GM12801 (cell line): ENCODE data around the gene FKBP1B.

Experiments used
- TF ChIP-seq, protein P1 (sequence below): IDR thresholded peaks from one replicate; pipeline ENCODE4 v1.5.1; 2011; ENCODE audit warnings: control low read depth; ENCODE audit not compliant: insufficient read length; ENCODE audit errors: extremely low read depth

The FKBP1B gene

DNA sequence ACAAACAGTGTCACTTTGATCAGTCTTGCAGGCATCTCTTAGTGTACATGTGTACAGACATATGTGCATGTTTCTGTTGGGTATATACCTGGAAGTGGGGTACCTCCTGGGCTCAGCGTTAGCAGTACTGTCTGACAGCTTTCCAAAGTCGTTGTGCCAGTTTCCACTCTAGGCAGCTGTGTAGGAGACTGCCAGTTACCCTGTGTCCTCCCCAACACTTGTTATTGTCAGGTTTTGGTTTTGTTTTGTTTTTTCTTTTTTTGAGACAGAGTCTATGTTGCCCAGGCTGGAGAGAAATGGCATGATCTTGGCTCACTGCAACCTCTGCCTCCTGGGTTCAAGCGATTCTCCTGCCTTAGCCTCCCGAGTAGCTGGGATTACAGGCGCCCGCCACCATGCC is 6.2 kb downstream of the FKBP1B start:
- TF ChIP-seq, protein P1, sequence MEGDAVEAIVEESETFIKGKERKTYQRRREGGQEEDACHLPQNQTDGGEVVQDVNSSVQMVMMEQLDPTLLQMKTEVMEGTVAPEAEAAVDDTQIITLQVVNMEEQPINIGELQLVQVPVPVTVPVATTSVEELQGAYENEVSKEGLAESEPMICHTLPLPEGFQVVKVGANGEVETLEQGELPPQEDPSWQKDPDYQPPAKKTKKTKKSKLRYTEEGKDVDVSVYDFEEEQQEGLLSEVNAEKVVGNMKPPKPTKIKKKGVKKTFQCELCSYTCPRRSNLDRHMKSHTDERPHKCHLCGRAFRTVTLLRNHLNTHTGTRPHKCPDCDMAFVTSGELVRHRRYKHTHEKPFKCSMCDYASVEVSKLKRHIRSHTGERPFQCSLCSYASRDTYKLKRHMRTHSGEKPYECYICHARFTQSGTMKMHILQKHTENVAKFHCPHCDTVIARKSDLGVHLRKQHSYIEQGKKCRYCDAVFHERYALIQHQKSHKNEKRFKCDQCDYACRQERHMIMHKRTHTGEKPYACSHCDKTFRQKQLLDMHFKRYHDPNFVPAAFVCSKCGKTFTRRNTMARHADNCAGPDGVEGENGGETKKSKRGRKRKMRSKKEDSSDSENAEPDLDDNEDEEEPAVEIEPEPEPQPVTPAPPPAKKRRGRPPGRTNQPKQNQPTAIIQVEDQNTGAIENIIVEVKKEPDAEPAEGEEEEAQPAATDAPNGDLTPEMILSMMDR = no peak

DNA sequence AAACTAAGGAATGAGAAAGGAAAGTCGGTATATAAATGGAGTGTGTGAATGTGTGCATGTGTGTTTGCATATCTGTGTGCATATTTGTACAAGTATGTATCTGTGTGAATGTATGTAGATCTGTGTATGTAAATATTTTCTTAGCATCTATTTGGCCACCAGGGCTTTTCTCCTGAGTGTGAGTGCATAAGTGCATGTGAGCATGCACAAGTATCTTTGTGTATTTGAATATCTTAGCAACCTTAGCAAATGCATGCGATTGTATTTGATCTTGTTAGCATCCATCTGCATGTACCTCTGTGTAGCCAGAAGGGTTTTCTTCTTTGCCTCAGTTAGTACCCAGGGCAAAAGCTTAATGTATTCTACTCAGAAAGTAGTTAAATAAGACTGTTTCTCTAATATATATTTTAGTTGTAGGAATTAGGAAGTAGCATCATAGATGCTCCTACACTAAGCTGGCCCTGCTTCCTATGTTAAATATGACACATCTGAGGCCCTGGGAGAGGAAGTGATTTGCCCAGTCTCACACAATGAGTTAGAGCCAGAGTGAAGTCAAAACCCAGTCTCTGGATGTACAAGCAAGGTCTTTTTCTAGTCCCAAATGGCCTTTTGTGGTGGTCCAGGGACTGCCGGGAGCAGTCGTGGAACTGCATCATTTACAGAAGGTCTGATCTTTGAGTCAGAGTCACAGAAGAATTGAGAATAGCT is 9.2 kb downstream of the FKBP1B start:
- TF ChIP-seq, protein P1 = no peak

DNA sequence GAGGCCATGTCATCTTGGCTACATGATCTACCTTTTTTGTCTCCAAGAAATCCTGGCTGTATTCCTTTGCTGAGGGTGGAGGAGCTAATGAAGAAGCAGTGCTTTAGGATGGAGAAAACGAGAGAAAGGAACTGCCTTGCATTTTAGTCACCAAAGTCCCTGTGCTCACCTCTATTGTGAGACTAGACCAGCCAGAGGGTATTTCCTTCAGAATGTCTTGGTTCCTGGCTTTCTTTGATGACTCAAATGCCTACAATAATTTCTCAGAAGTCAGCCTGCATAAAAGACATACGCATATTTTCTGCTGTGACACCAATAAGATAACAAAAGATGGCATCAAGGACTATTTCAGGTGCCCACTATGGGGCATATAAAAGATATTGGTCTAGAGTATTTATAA is 15.8 kb downstream of the FKBP1B start:
- TF ChIP-seq, protein P1 = no peak

DNA sequence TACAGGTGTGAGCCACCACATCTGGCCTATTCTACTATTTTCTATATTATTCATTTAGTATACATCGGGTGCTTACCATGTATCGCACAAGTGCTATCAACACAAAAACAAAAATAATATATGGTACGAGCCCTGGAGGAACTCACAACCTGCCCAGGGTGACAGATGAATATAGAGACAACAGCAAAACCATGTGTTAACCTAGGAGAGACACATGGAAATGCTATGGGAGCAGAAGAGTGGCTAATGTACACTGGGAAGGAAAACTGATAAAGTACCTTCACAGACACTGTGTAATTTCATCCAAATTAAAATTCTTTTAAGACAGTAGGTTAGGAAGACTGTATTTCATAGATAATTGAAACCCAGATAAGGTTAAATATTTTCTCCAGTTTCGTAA is 22.7 kb downstream of the FKBP1B start:
- TF ChIP-seq, protein P1 = no peak

DNA sequence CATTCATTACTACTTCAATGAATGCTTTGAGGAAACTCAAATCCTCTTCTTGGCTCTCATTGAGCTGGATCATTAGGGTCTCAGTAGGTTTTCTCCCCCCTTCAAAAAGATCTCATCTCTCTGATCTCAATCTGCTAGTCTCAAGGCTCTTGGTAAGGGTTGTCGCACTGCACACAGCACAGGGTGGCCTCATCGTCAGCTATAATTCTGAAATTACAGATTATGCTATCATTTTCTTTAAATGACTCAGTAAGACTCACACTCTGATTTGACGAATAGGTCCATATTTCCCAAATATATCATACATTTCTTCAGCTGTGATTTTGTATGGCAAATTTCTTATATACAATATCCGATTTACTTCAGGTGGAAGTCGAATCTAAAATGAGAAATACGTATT is 24.3 kb downstream of the FKBP1B start:
- TF ChIP-seq, protein P1 = no peak

DNA sequence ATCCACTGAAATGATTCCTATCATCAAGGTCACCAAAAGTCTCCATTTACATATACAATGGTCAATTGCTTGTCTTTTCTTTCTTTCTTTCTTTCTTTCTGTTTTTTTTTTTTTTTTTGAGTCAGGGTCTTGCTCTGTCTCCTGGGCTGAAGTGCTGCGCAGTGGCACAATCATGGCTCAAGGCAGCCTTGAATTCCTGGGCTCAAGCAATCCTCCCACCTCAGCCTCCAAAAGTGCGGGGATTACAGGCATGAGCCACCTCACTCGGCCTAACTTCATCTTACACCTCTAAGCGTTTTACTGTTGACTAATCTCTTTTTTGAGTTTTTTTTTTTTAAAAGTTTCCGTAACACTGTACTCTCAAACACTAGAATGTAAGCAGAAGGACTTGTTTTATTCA is 25.7 kb downstream of the FKBP1B start:
- TF ChIP-seq, protein P1 = no peak

DNA sequence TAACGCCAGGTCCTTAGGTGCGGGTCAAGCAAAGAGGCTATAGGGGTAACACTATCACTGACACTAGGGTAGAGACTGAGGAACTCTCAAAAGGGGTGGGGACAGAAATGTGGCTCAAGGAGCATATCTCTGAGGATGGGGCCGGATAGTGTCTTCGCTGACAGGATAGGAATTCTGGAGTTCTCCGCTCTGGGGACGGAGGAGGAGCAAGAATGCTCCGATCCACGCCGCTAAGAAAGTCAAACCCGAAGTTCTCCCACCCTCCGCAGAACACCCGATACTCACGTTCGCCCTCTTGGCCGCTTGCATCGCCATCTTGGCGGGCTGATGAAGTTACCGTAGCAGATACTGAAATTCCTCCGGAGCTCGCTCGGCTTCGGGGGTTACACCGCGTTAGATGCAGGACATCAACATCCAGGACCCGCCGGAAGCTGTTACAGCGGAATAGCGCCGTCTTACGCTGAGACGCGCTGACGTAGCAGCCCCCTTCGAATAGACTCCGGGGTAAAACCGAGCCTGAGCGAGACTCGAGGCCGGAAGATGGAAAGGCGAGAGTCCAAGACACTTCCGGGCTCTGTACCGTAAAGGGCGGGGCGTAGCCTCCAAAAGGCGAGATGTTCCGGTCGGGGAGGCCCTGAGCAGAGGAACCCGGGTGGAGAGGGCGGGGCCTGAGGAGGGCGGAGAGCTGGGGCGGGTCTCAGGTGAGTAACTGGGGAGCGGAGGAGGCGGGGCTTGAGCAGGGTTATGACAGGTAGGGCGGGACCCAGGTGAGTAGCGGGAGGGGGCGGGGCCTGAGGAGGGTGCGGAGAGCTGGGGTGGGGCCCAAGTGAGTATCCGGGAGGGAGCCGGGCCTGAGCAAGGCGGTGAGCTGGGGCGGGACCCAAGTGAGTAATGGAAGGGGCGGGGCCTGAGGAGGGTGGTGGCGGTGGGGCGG is 26.6 kb downstream of the FKBP1B start, which contains the start of gene SF3B6:
Gene SF3B6, minus strand, starts transcription at position 412 of the 934 bp plus-strand sequence. Its CDS starts 97 bp downstream, at position 315.
- TF ChIP-seq, protein P1 = no peak
